K562 (cell line): ENCODE measurements around the gene TRIM60.

ENCODE experiments used
- NR2C1 ChIP-seq, 2 experiments: fragments of 450-650 bp; IDR thresholded peaks; 2 replicates each; pipeline ENCODE4 v1.6.1; 2017; ENCODE audit warnings: mild to moderate bottlenecking in 2 of 2, antibody characterized with exemption in 1 of 2, inconsistent platforms in 1 of 2, missing compliant biosample characterization in 1 of 2, missing genetic modification characterization in 1 of 2
- POLR2AphosphoS5 ChIP-seq: IDR thresholded peaks from 2 replicates; pipeline ENCODE4 v1.6.1; 2011; ENCODE audit warnings: mild to moderate bottlenecking, low read depth, low read length, moderate library complexity; ENCODE audit not compliant: control insufficient read depth, insufficient read depth
- TF ChIP-seq, protein P1 (sequence below): sonication (generic); formaldehyde crosslinking; IDR thresholded peaks from 2 replicates; pipeline ENCODE4 v1.9.0; 2022; ENCODE audit warnings: mild to moderate bottlenecking, missing genetic modification reagents

DNA sequence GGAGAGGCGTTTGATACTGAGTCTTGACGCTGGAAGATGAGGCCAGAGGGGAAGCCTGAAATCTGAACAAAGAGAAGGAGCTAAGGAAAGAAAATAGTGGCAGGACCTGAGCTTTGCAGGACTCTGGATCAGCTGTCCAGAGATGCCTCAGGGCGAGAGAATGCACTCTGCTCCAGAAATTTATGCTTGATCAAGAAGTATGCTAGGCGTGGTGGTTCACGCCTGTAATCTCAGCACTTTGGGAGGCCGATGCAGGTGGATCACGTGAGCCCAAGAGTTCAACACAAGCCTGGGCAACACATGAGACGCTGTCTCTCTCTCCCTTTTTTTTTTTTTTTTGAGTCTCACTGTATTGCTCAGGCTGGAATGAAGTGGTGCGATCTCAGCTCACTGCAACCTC, 23.8 kb downstream of the TRIM60 start:
- TF ChIP-seq NR2C1 (IDR thresholded peaks at IDR 0.05) (no peak), NR2C1 (tag; IDR thresholded peaks at IDR 0.05) (no peak), POLR2AphosphoS5 (no peak)
- TF ChIP-seq, protein P1, sequence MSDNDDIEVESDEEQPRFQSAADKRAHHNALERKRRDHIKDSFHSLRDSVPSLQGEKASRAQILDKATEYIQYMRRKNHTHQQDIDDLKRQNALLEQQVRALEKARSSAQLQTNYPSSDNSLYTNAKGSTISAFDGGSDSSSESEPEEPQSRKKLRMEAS (CRISPR knock-in tag) = no peak
